A673 (cell line): ENCODE data around the gene LAMA5. TPM values are rescaled to one million over a fixed set of nuclear protein-coding genes. Genes with fewer than 3 reads are reported as not detected.

ENCODE experiments used
- BruUV-seq: library from RNA; stranded (reverse); fragments of 400-500 nt; replicated peaks from 2 replicates; lab custom pipeline; 2021; lab: Mats Ljungman, UMichigan
- CTCF ChIA-PET: fragments of 300-600 bp; sonication (Branson Sonifier 250); formaldehyde crosslinking; loops from one replicate; lab custom pipeline; 2022; ENCODE audit warnings: antibody characterized with exemption; lab: Charles Lee
- POLR2A ChIA-PET: fragments of 300-600 bp; sonication (Branson Sonifier 250); formaldehyde crosslinking; loops from one replicate; lab custom pipeline; 2022; ENCODE audit warnings: antibody characterized with exemption; ENCODE audit not compliant: low non-redundant PET; lab: Charles Lee
- DNase-seq: peaks from one replicate; pipeline ENCODE4 v3.0.0-alpha.2; 2015; ENCODE audit warnings: low spot score
- H3K27ac ChIP-seq: fragments of 200-600 bp; sonication (generic); 2 replicates; pipeline ENCODE4 v1.5.1; 2016; ENCODE audit warnings: mixed run types, low read depth, mild to moderate bottlenecking, mixed read lengths, antibody characterized with exemption, low read length; ENCODE audit not compliant: poor library complexity, severe bottlenecking
- H3K27me3 ChIP-seq: fragments of 200-600 bp; sonication (generic); replicated peaks from 2 replicates; pipeline ENCODE4 v1.6.1; 2017; ENCODE audit warnings: mixed run types, low read depth, mild to moderate bottlenecking, mixed read lengths, antibody characterized with exemption, low read length; ENCODE audit not compliant: insufficient read depth, poor library complexity
- H3K36me3 ChIP-seq: fragments of 200-600 bp; sonication (generic); 2 replicates; pipeline ENCODE4 v1.6.1; 2016; ENCODE audit warnings: mixed run types, mild to moderate bottlenecking, mixed read lengths, antibody characterized with exemption, low read length; ENCODE audit not compliant: insufficient read depth, poor library complexity, severe bottlenecking
- H3K4me1 ChIP-seq: fragments of 200-600 bp; sonication (generic); 2 replicates; pipeline ENCODE4 v1.6.1; 2017; ENCODE audit warnings: mixed run types, mild to moderate bottlenecking, mixed read lengths, antibody characterized with exemption, low read length; ENCODE audit not compliant: insufficient read depth, poor library complexity, severe bottlenecking
- H3K4me3 ChIP-seq: fragments of 200-600 bp; sonication (generic); 2 replicates; pipeline ENCODE4 v1.5.1; 2016; ENCODE audit warnings: low read depth, mixed run types, mild to moderate bottlenecking, mixed read lengths, low read length; ENCODE audit not compliant: poor library complexity, severe bottlenecking
- H3K9me3 ChIP-seq: fragments of 200-600 bp; sonication (generic); 2 replicates; pipeline ENCODE4 v1.6.1; 2016; ENCODE audit warnings: mixed run types, low read depth, mild to moderate bottlenecking, mixed read lengths, antibody characterized with exemption, low read length; ENCODE audit not compliant: poor library complexity, severe bottlenecking
- CTCF ChIP-seq: fragments of 300-800, 200-600 bp; sonication (generic); conservative IDR thresholded peaks from 2 replicates; pipeline ENCODE4 v1.5.1; 2017; ENCODE audit warnings: low read depth, mild to moderate bottlenecking, antibody characterized with exemption, low read length, moderate library complexity, mixed read lengths
- EZH2 ChIP-seq: fragments of 200-600 bp; sonication (generic); IDR thresholded peaks from 2 replicates; pipeline ENCODE4 v1.6.1; 2017; ENCODE audit warnings: borderline replicate concordance, low read depth, mild to moderate bottlenecking, mixed read lengths, antibody characterized with exemption, low read length; ENCODE audit not compliant: poor library complexity, severe bottlenecking
- intact Hi-C: fragments of 100-400 bp; cut with micrococcal nuclease; formaldehyde crosslinking; loops from one replicate; pipeline ENCODE4 v1.10.0; 2022; ENCODE audit not compliant: unreplicated experiment
- total RNA-seq: library from RNA; stranded (reverse); gene quantifications from 2 replicates; pipeline ENCODE4 v1.2.3, GENCODE V29; 2021

LAMA5 gene
- total RNA-seq, 1 experiment from 2014 or later, result 4.2 TPM

GRCh38 chr20:62404761-62405107 lies 37.6 kb upstream of the LAMA5 start:
- CTCF ChIA-PET, result no interaction called here
- DNase-seq, result no peak
- Histone ChIP-seq H3K9me3 (no peaks in the 10 kb centered on the region), H3K4me1 (peaks cover 3% of the 10 kb centered on the region), H3K4me3 (no peak overlapping the region), H3K27ac (no peak overlapping the region), H3K27me3 (no peaks in the 10 kb centered on the region), H3K36me3 (no peaks in the 10 kb centered on the region)
- POLR2A ChIA-PET, result no interaction called here
- intact Hi-C loops, result no loop called here
- TF ChIP-seq CTCF, result no peak
- TF ChIP-seq EZH2, result no peak
- no TSS peak for BruUV-seq

GRCh38 chr20:62404112-62404665 lies 37.1 kb upstream of the LAMA5 start:
- ChIA-PET POLR2A (no interaction called here), CTCF (no interaction called here)
- BruUV-seq, result no TSS peak
- no peaks in the 10 kb centered on the region for H3K27me3 ChIP-seq
- no peak overlapping the region for H3K27ac ChIP-seq
- H3K36me3 ChIP-seq, result no peaks in the 10 kb centered on the region
- peaks cover 3% of the 10 kb centered on the region for H3K4me1 ChIP-seq
- no peak overlapping the region for H3K4me3 ChIP-seq
- no peak for DNase-seq
- H3K9me3 ChIP-seq, result no peaks in the 10 kb centered on the region
- TF ChIP-seq EZH2 (no peak), CTCF (no peak)
- intact Hi-C loops, result no loop called here

- ChIA-PET POLR2A (no interaction called here), CTCF (no interaction called here)
- no peaks in the 10 kb centered on the region for H3K9me3 ChIP-seq
- H3K4me1 ChIP-seq, result peaks cover 3% of the 10 kb centered on the region
- no peaks in the 10 kb centered on the region for H3K27me3 ChIP-seq
- intact Hi-C loops, result no loop called here
- TF ChIP-seq CTCF, result no peak
- TF ChIP-seq EZH2, result no peak
- H3K27ac ChIP-seq, result no peak overlapping the region
- BruUV-seq, result no TSS peak
- H3K4me3 ChIP-seq, result no peak overlapping the region
- H3K36me3 ChIP-seq, result no peaks in the 10 kb centered on the region
- no peak for DNase-seq
These were observed 36.2 kb upstream of the LAMA5 start for GRCh38 chr20:62403331-62403730.
